Sigmoid colon (tissue), 7 donors: ENCODE results near the gene NAV1. TPM values are rescaled to one million over a fixed set of nuclear protein-coding genes. Genes with fewer than 3 reads are reported as not detected.

ENCODE experiments used
- DNase-seq: peaks from one replicate; pipeline ENCODE4 v3.0.0-alpha.2; 2019
- H3K27ac ChIP-seq, 4 donors: fragments of 200-600 bp; sonication (generic); one replicate each; pipeline ENCODE4 v1.5.1; 2016 to 2019; ENCODE audit warnings: mild to moderate bottlenecking in 1 of 4
- H3K27me3 ChIP-seq, 3 donors: fragments of 200-600 bp; sonication (generic); one replicate each; pipeline ENCODE4 v1.5.1; 2019; ENCODE audit warnings: mild to moderate bottlenecking in 1 of 3
- H3K36me3 ChIP-seq, 4 donors: fragments of 200-600 bp; sonication (generic); one replicate each; pipeline ENCODE4 v1.5.1; 2016 to 2019
- H3K4me1 ChIP-seq, 4 donors: fragments of 200-600 bp; sonication (generic); one replicate each; pipeline ENCODE4 v1.5.1; 2017 to 2019
- H3K4me3 ChIP-seq, 4 donors: fragments of 200-600 bp; sonication (generic); one replicate each; pipeline ENCODE4 v1.5.1; 2017 to 2019; ENCODE audit warnings: mild to moderate bottlenecking in 2 of 4, moderate library complexity in 1 of 4
- H3K9me3 ChIP-seq, 4 donors: fragments of 200-600 bp in 3 of 4; sonication (generic) in 3 of 4; one replicate each; pipeline versions ENCODE4 v1.5.1 to v1.6.1; 2013 to 2019
- CTCF ChIP-seq, 4 experiments: fragments of 450-650 bp in 3 of 4; fragments of 200-600 bp in 1 of 4; IDR thresholded peaks; one replicate each; pipeline ENCODE4 v1.5.1; 2016 to 2019; ENCODE audit warnings: antibody characterized with exemption in 4 of 4, mild to moderate bottlenecking in 3 of 4, moderate library complexity in 2 of 4
- EP300 ChIP-seq, 4 donors: sonication (generic); formaldehyde crosslinking; IDR thresholded peaks; one replicate each; pipeline ENCODE4 v1.6.1; 2017; ENCODE audit warnings: antibody characterized with exemption in 4 of 4
- POLR2A ChIP-seq, 2 donors: fragments of 450-650 bp; IDR thresholded peaks; one replicate each; pipeline ENCODE4 v1.6.1; 2016; ENCODE audit warnings: antibody characterized with exemption in 2 of 2, mild to moderate bottlenecking in 2 of 2, moderate library complexity in 2 of 2
- POLR2AphosphoS5 ChIP-seq, 4 donors: sonication (generic); formaldehyde crosslinking; IDR thresholded peaks; one replicate each; pipeline ENCODE4 v1.6.1; 2017; ENCODE audit warnings: antibody characterized with exemption in 4 of 4
- WGBS, 2 donors: extraction: QIAGEN DNeasy Blood & Tissue Kit; methylation state at CpG; one replicate each; pipeline ENCODE4 v1.1.7; 2013; 5-methylcytosine and 5-hydroxymethylcytosine counted together
- intact Hi-C: fragments of 100-400 bp; cut with DNase I; formaldehyde crosslinking; loops from one replicate; pipeline ENCODE4 v1.15.1; 2023
- polyA plus RNA-seq, 3 donors: library from polyadenylated mRNA; stranded (reverse); fragments of 200-250 nt; gene quantifications; one replicate each; pipeline ENCODE4 v1.2.3, GENCODE V29; 2013
- total RNA-seq, 4 donors: library from RNA; depleted of rRNA; stranded (reverse); fragments of >200 nt; gene quantifications; one replicate each; pipeline ENCODE4 v1.1.0, GENCODE V29; 2016
- donor health status: healthy with polysubstance abuse.
- donor health status: Bipolar disorder and iron deficiency.
- donor health status: healthy.

The NAV1 gene
- total and polyA plus RNA-seq, 7 donors, result 1.8 to 44.9 (median 17.1) TPM

DNA sequence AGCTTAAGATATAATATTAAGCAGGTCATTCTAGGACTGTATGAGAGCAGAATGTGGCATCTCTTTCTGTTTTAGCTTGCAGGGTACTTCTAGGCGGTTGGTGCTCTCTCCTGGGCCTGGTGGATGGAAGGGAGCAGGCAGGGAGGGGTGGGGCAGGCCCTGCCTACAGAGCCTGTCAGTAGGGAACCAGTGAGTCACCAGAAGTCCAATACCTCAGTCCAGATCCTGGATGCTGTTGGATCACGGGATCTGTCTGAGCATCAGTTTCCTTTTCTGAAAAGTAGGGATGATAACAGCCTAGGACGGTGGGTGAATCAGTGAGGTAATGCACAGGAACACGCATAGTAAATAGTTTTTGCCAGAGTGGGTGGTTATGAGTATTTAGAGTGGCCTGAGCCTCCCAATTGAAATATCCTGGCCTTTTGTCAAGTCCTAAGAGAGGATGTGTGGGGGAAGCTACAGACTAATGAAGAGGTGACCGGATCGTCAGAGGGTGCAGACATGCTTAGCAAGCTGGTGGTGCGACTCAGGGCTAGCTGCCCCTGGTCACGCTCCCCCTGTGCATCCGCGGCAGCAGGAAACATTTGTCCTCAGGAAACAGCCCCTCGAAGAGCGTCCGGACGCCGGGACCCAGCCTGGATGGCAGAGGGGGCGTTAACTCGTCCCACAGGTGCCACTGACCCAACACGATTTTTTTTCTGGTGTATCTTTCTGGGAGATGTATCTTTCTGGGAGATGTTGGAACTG lies 23.9 kb downstream of the NAV1 start:
- H3K4me3 ChIP-seq, result no peak overlapping the region
- peak overlapping the region; percentile 51 to 81 (median 70) for H3K27ac ChIP-seq
- peak; percentile 83 for DNase-seq
- no peaks in the 10 kb centered on the region for H3K9me3 ChIP-seq
- H3K4me1 ChIP-seq, result peaks cover 0 to 65% (median 55%) of the 10 kb centered on the region in 4 donors
- no peaks in the 10 kb centered on the region for H3K27me3 ChIP-seq
- no peaks in the 10 kb centered on the region for H3K36me3 ChIP-seq
- WGBS, 2 donors, result 76 to 83% methylated on average over 18 of the region's 18 CpGs
- TF ChIP-seq CTCF (IDR thresholded peaks at IDR 0.05) (no peak), POLR2A (IDR thresholded peaks at IDR 0.05) (no peak), EP300 (IDR thresholded peaks at IDR 0.05) (no peak), POLR2AphosphoS5 (IDR thresholded peaks at IDR 0.05) (peak in 1 of 4 donors; percentile 51)
- intact Hi-C loops, result no loop called here

DNA sequence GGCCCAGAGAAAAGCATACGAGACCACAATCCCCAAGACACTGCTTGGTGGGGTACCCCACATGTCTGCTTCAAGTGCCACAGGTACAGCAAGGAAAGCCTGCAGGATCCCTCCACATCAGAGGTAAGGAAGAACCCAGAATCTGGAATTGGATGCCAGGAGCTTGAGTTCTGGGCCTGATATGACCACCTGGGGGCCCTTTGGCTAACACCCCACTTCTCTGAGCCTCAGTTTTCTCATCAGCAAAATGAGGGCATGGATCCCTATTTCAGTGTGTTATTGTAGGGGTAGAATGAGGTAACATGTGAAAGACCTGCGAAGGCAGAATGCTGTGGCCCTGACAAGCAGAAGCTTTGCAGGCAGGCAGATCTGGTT lies 24.5 kb downstream of the NAV1 start:
- peaks cover 0 to 62% (median 54%) of the 10 kb centered on the region in 4 donors for H3K4me1 ChIP-seq
- intact Hi-C loops, result no loop called here
- 86 to 93% methylated on average over 2 of the region's 2 CpGs for WGBS, 2 donors
- peak overlapping the region; percentile 51 to 81 (median 70) for H3K27ac ChIP-seq
- H3K36me3 ChIP-seq, result no peaks in the 10 kb centered on the region
- H3K9me3 ChIP-seq, result no peaks in the 10 kb centered on the region
- H3K4me3 ChIP-seq, result no peak overlapping the region
- H3K27me3 ChIP-seq, result no peaks in the 10 kb centered on the region
- no peak for TF ChIP-seq EP300 (IDR thresholded peaks at IDR 0.05)
- no peak for TF ChIP-seq CTCF (IDR thresholded peaks at IDR 0.05)
- no peak for TF ChIP-seq POLR2A (IDR thresholded peaks at IDR 0.05)
- peak; percentile 41 for DNase-seq

DNA sequence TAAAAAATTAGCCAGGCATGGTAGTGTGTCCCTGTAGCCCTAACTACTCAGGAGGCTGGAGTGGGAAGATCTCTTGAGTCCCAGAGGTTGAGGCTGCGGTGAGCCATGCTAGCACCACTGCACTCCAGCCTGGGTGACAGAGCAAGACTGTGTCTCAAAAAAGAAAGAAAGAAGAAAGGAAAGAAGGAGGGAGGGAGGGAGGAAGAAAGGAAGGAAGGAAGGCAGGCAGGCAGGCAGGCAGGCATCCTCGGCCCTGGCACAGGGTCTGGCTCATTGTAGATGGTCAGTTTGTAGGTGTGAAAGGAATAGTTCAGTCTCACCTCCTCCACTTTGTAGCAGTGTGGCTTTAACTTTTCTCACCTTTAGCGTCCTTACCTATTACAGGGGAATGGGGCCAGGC lies 25.0 kb downstream of the NAV1 start:
- H3K27me3 ChIP-seq, result no peaks in the 10 kb centered on the region
- H3K4me3 ChIP-seq, result no peak overlapping the region
- H3K36me3 ChIP-seq, result no peaks in the 10 kb centered on the region
- intact Hi-C loops, result no loop called here
- peaks cover 0 to 65% (median 55%) of the 10 kb centered on the region in 4 donors for H3K4me1 ChIP-seq
- no peaks in the 10 kb centered on the region for H3K9me3 ChIP-seq
- peak overlapping the region in 2 of 4 donors; percentile 73 to 81 for H3K27ac ChIP-seq
- 87 to 89% methylated on average over 3 of the region's 3 CpGs for WGBS, 2 donors
- no peak for TF ChIP-seq POLR2AphosphoS5 (IDR thresholded peaks at IDR 0.05)
- no peak for TF ChIP-seq CTCF (IDR thresholded peaks at IDR 0.05)
- no peak for TF ChIP-seq EP300 (IDR thresholded peaks at IDR 0.05)
- no peak for TF ChIP-seq POLR2A (IDR thresholded peaks at IDR 0.05)
- peak; percentile 42 for DNase-seq

GRCh38 chr1:201565024-201565730 lies 26.2 kb downstream of the NAV1 start:
- intact Hi-C loops, result no loop called here
- WGBS, 2 donors, result 85 to 88% methylated on average over 12 of the region's 12 CpGs
- H3K4me3 ChIP-seq, result no peak overlapping the region
- H3K9me3 ChIP-seq, result no peaks in the 10 kb centered on the region
- TF ChIP-seq POLR2AphosphoS5 (IDR thresholded peaks at IDR 0.05) (peak; percentile 21 to 33 (median 25)), CTCF (IDR thresholded peaks at IDR 0.05) (no peak)
- DNase-seq, result peak; percentile 86
- H3K27ac ChIP-seq, result peak overlapping the region in 3 of 4 donors; percentile 27 to 81 (median 64)
- H3K36me3 ChIP-seq, result no peaks in the 10 kb centered on the region
- H3K27me3 ChIP-seq, result no peaks in the 10 kb centered on the region
- peaks cover 0 to 63% (median 45%) of the 10 kb centered on the region in 4 donors for H3K4me1 ChIP-seq
